Liver (tissue), 9 donors: Measurements from ENCODE around the gene PTPRN2. TPM values are rescaled to one million over a fixed set of nuclear protein-coding genes. Genes with fewer than 3 reads are reported as not detected.

Experiments
- DNase-seq: peaks from one replicate; pipeline ENCODE4 v3.0.0-alpha.2; 2017; ENCODE audit warnings: low spot score
- H3K27ac ChIP-seq, 2 donors: one replicate each; pipeline ENCODE4 v1.7.0; 2013; ENCODE audit warnings: inconsistent platforms in 2 of 2, low read length in 2 of 2, control low read depth in 1 of 2, low read depth in 1 of 2, mild to moderate bottlenecking in 1 of 2
- H3K27me3 ChIP-seq, 4 donors: one replicate each; pipeline versions ENCODE4 v1.6.1 to v1.7.0; 2013; ENCODE audit warnings: low read length in 3 of 4, inconsistent platforms in 1 of 4, mild to moderate bottlenecking in 1 of 4, moderate library complexity in 1 of 4; ENCODE audit not compliant: control insufficient read depth in 4 of 4, insufficient read depth in 4 of 4
- H3K36me3 ChIP-seq, 4 donors: one replicate each; pipeline versions ENCODE4 v1.6.1 to v1.7.0; 2013; ENCODE audit warnings: low read length in 3 of 4, mild to moderate bottlenecking in 3 of 4, low read depth in 1 of 4, moderate library complexity in 1 of 4; ENCODE audit not compliant: control insufficient read depth in 4 of 4, insufficient read depth in 3 of 4
- H3K4me1 ChIP-seq, 4 donors: one replicate each; pipeline versions ENCODE4 v1.6.1 to v1.7.0; 2013; ENCODE audit warnings: low read length in 3 of 4, mild to moderate bottlenecking in 3 of 4, moderate library complexity in 1 of 4; ENCODE audit not compliant: control insufficient read depth in 4 of 4, insufficient read depth in 4 of 4
- H3K4me3 ChIP-seq, 3 donors: one replicate each; pipeline versions ENCODE4 v1.6.1 to v1.7.0; 2013; ENCODE audit warnings: low read length in 3 of 3, control low read depth in 1 of 3, low read depth in 1 of 3, mild to moderate bottlenecking in 1 of 3
- H3K9ac ChIP-seq, 2 donors: one replicate each; pipeline ENCODE4 v1.7.0; 2013; ENCODE audit warnings: low read length in 2 of 2, mild to moderate bottlenecking in 2 of 2, moderate library complexity in 2 of 2, control low read depth in 1 of 2, low read depth in 1 of 2
- H3K9me3 ChIP-seq, 4 donors: one replicate each; pipeline versions ENCODE4 v1.6.1 to v1.7.0; 2013; ENCODE audit warnings: low read length in 3 of 4; ENCODE audit not compliant: control insufficient read depth in 4 of 4
- EGR1 ChIP-seq, 2 donors: IDR thresholded peaks; 2 replicates each; pipeline ENCODE4 v1.6.1; 2016 to 2018; ENCODE audit warnings: antibody characterized with exemption in 2 of 2, low read depth in 2 of 2
- FOXA1 ChIP-seq: IDR thresholded peaks from 2 replicates; pipeline ENCODE4 v1.6.1; 2016; ENCODE audit warnings: antibody characterized with exemption
- FOXA2 ChIP-seq: IDR thresholded peaks from 2 replicates; pipeline ENCODE4 v1.6.1; 2016; ENCODE audit warnings: antibody characterized with exemption
- GABPA ChIP-seq, 2 donors: IDR thresholded peaks in 1 of 2; conservative IDR thresholded peaks in 1 of 2; 2 replicates each; pipeline ENCODE4 v1.6.1; 2016; ENCODE audit warnings: antibody characterized with exemption in 2 of 2, mild to moderate bottlenecking in 1 of 2, moderate library complexity in 1 of 2
- HNF4A ChIP-seq, 2 donors: conservative IDR thresholded peaks; 2 replicates each; pipeline ENCODE4 v1.6.1; 2016; ENCODE audit warnings: antibody characterized with exemption in 2 of 2, mild to moderate bottlenecking in 2 of 2
- HNF4G ChIP-seq: IDR thresholded peaks from 2 replicates; pipeline ENCODE4 v1.6.1; 2016; ENCODE audit warnings: antibody characterized with exemption
- JUND ChIP-seq, 2 donors: IDR thresholded peaks; 2 replicates each; pipeline ENCODE4 v1.6.1; 2016; ENCODE audit warnings: antibody characterized with exemption in 2 of 2
- NR2F2 ChIP-seq: IDR thresholded peaks from 2 replicates; pipeline ENCODE4 v1.6.1; 2016; ENCODE audit warnings: antibody characterized with exemption
- RAD21 ChIP-seq, 2 donors: IDR thresholded peaks; 2 replicates each; pipeline ENCODE4 v1.6.1; 2016; ENCODE audit warnings: antibody characterized with exemption in 2 of 2, mild to moderate bottlenecking in 2 of 2
- RXRA ChIP-seq, 2 donors: IDR thresholded peaks; 2 replicates each; pipeline ENCODE4 v1.6.1; 2017 to 2018; ENCODE audit warnings: antibody characterized with exemption in 2 of 2, mild to moderate bottlenecking in 1 of 2
- SP1 ChIP-seq: IDR thresholded peaks from 2 replicates; pipeline ENCODE4 v1.6.1; 2018; ENCODE audit warnings: antibody characterized with exemption, mild to moderate bottlenecking
- TAF1 ChIP-seq: conservative IDR thresholded peaks from 2 replicates; pipeline ENCODE4 v1.6.1; 2016; ENCODE audit warnings: antibody characterized with exemption, mild to moderate bottlenecking
- YY1 ChIP-seq: IDR thresholded peaks from 2 replicates; pipeline ENCODE4 v1.6.1; 2016; ENCODE audit warnings: antibody characterized with exemption, mild to moderate bottlenecking
- WGBS: extraction: QIAGEN DNeasy Blood & Tissue Kit; methylation state at CpG from one replicate; pipeline ENCODE4 v1.1.7; 2013; 5-methylcytosine and 5-hydroxymethylcytosine counted together
- polyA plus RNA-seq, 2 donors: library from polyadenylated mRNA; stranded (reverse) in 1 of 2; unstranded in 1 of 2; fragments of 200-250 nt in 1 of 2; fragments of >200 nt in 1 of 2; fragmentation: Nextera tagmentation in 1 of 2; extraction: Ambion mirVana in 1 of 2; gene quantifications; one replicate each; pipeline versions ENCODE4 v1.2.1 to v1.2.3, GENCODE V29; 2013 to 2015
- total RNA-seq, 2 donors: library from RNA; depleted of rRNA; stranded (reverse); fragments of >200 nt; gene quantifications; one replicate each; pipeline ENCODE4 v1.2.3, GENCODE V29; 2014
- TF ChIP-seq, protein P1 (sequence below): IDR thresholded peaks from 2 replicates; pipeline ENCODE4 v1.6.1; 2016; ENCODE audit warnings: antibody characterized with exemption, mild to moderate bottlenecking
- TF ChIP-seq, protein P2 (sequence below): IDR thresholded peaks from 2 replicates; pipeline ENCODE4 v1.6.1; 2016; ENCODE audit warnings: antibody characterized with exemption
- TF ChIP-seq, protein P3 (sequence below): IDR thresholded peaks from 2 replicates; pipeline ENCODE4 v1.6.1; 2016; ENCODE audit warnings: antibody characterized with exemption
- TF ChIP-seq, protein P4 (sequence below): fragments of 150-350 bp; IDR thresholded peaks from 2 replicates; pipeline ENCODE4 v1.5.1; 2017; ENCODE audit warnings: improper control_type of control experiment, low read depth, low read length; ENCODE audit not compliant: missing input control
- TF ChIP-seq, protein P5 (sequence below): IDR thresholded peaks from 2 replicates; pipeline ENCODE4 v1.6.1; 2016; ENCODE audit warnings: antibody characterized with exemption
- donor health status: healthy.
- donor health status: healthy.
- donor health status: healthy.
- donor health status: healthy.
- donor health status: healthy.

PTPRN2 gene
- total and polyA plus RNA-seq, 4 donors: 0.75 to 1.9 (median 1.1) TPM

DNA sequence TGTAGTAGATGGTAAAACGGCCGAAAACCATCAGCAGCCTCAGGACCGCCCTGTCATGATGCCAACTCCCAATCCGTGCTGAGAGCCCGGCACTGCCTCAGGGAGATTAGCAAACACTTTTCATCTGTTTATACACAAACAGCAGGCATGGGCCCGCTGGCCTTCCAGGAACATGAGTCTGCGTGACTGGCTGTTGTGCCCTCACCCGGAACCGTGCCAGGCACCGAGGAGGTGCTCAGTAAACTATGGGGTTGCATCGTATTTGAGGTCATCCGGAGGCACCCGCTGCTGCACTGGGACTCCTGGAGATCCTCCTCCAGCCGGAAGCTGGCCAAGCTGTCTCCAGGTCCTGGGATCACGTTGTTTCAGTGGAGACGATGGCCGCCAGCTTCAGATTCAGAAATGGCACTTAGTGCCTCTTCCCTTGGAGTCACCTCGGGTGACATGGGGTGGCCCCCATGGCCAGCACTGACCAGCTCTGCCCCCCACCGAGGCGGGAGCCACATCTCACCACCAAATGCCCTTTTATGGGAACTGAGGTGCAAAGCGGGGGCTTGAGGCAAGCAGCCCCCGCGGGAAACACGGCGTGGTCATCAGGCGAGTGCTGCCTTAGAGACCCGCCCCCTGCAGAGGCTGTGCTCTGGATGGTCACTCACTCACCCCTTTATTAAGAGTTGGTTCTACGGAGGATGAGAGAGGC lies 585.9 kb downstream of the PTPRN2 start (continued):
- TF ChIP-seq, protein P1, sequence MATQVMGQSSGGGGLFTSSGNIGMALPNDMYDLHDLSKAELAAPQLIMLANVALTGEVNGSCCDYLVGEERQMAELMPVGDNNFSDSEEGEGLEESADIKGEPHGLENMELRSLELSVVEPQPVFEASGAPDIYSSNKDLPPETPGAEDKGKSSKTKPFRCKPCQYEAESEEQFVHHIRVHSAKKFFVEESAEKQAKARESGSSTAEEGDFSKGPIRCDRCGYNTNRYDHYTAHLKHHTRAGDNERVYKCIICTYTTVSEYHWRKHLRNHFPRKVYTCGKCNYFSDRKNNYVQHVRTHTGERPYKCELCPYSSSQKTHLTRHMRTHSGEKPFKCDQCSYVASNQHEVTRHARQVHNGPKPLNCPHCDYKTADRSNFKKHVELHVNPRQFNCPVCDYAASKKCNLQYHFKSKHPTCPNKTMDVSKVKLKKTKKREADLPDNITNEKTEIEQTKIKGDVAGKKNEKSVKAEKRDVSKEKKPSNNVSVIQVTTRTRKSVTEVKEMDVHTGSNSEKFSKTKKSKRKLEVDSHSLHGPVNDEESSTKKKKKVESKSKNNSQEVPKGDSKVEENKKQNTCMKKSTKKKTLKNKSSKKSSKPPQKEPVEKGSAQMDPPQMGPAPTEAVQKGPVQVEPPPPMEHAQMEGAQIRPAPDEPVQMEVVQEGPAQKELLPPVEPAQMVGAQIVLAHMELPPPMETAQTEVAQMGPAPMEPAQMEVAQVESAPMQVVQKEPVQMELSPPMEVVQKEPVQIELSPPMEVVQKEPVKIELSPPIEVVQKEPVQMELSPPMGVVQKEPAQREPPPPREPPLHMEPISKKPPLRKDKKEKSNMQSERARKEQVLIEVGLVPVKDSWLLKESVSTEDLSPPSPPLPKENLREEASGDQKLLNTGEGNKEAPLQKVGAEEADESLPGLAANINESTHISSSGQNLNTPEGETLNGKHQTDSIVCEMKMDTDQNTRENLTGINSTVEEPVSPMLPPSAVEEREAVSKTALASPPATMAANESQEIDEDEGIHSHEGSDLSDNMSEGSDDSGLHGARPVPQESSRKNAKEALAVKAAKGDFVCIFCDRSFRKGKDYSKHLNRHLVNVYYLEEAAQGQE: no peak
- TF ChIP-seq HNF4G (no peak), JUND (IDR thresholded peaks at IDR 0.05) (no peak), EGR1 (IDR thresholded peaks at IDR 0.05; ENCODE audit: low read depth in 2 of 2) (no peak)

DNA sequence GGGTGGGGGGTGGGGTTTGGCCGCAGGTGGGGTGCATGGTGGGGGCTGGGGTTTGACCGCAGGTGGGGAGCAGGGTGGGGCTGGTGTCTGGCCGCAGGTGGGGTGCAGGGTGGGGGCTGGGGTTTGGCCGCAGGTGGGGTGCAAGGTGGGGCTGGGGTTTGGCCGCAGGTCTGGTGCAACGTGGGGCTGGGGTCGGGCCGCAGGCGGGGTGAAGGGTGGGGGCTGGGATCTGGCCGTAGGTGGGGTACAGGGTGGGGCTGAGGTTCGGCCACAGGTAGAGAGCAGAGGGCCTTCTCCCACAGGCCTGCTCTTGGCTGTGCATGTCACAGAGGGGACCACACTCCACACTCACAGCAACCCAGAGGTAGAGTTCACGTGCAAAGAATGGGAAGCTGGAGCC lies 586.6 kb downstream of the PTPRN2 start:
- no peak for DNase-seq
- 84% methylated on average over 10 of the region's 12 CpGs for WGBS
- TF ChIP-seq YY1: no peak
- no peak for TF ChIP-seq HNF4A (conservative IDR thresholded peaks at IDR 0.05)
- TF ChIP-seq, protein P2, sequence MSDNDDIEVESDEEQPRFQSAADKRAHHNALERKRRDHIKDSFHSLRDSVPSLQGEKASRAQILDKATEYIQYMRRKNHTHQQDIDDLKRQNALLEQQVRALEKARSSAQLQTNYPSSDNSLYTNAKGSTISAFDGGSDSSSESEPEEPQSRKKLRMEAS: no peak
- TF ChIP-seq NR2F2: no peak

DNA sequence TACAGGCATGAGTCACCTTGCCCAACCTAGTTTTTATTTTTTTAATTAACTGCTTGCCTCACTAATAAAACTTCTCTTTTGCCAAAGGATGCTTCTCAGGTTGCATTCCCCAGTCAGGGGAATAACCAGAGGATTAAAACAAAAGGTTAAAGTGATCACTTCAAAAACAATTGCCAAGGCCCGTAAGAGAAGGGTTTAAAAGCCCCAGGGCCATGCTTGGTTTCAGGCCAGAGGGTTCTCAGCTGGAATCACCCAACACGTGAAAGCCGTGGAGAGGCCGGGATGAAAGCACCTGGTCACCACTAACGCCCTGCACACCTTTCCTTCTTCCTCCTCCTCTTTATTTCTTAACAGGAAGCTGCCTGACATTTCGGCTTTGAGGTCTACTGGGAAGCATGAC lies 587.5 kb downstream of the PTPRN2 start:
- Histone ChIP-seq H3K4me1 (no peaks in the 10 kb centered on the region), H3K9ac (no peak overlapping the region), H3K9me3 (peaks cover 0 to 4% (median 0%) of the 10 kb centered on the region in 4 donors), H3K27me3 (peaks cover 0 to 2% (median 0%) of the 10 kb centered on the region in 4 donors), H3K27ac (no peak overlapping the region), H3K36me3 (no peaks in the 10 kb centered on the region), H3K4me3 (no peak overlapping the region)
- 74% methylated on average over 6 of the region's 6 CpGs for WGBS
- no peak for TF ChIP-seq FOXA2
- TF ChIP-seq, protein P3, sequence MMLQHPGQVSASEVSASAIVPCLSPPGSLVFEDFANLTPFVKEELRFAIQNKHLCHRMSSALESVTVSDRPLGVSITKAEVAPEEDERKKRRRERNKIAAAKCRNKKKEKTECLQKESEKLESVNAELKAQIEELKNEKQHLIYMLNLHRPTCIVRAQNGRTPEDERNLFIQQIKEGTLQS: no peak
- TF ChIP-seq EGR1 (IDR thresholded peaks at IDR 0.05; ENCODE audit: low read depth in 2 of 2): no peak
- TF ChIP-seq, protein P2: no peak
- TF ChIP-seq, protein P4, sequence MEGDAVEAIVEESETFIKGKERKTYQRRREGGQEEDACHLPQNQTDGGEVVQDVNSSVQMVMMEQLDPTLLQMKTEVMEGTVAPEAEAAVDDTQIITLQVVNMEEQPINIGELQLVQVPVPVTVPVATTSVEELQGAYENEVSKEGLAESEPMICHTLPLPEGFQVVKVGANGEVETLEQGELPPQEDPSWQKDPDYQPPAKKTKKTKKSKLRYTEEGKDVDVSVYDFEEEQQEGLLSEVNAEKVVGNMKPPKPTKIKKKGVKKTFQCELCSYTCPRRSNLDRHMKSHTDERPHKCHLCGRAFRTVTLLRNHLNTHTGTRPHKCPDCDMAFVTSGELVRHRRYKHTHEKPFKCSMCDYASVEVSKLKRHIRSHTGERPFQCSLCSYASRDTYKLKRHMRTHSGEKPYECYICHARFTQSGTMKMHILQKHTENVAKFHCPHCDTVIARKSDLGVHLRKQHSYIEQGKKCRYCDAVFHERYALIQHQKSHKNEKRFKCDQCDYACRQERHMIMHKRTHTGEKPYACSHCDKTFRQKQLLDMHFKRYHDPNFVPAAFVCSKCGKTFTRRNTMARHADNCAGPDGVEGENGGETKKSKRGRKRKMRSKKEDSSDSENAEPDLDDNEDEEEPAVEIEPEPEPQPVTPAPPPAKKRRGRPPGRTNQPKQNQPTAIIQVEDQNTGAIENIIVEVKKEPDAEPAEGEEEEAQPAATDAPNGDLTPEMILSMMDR: no peak
- TF ChIP-seq TAF1: no peak
- TF ChIP-seq FOXA1: no peak
- TF ChIP-seq, protein P5, sequence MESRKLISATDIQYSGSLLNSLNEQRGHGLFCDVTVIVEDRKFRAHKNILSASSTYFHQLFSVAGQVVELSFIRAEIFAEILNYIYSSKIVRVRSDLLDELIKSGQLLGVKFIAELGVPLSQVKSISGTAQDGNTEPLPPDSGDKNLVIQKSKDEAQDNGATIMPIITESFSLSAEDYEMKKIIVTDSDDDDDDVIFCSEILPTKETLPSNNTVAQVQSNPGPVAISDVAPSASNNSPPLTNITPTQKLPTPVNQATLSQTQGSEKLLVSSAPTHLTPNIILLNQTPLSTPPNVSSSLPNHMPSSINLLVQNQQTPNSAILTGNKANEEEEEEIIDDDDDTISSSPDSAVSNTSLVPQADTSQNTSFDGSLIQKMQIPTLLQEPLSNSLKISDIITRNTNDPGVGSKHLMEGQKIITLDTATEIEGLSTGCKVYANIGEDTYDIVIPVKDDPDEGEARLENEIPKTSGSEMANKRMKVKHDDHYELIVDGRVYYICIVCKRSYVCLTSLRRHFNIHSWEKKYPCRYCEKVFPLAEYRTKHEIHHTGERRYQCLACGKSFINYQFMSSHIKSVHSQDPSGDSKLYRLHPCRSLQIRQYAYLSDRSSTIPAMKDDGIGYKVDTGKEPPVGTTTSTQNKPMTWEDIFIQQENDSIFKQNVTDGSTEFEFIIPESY: no peak
- no peak for TF ChIP-seq RAD21 (IDR thresholded peaks at IDR 0.05)
- TF ChIP-seq SP1: no peak
- TF ChIP-seq RXRA (IDR thresholded peaks at IDR 0.05): no peak
- no peak for TF ChIP-seq YY1
- TF ChIP-seq HNF4G: no peak
- no peak for TF ChIP-seq GABPA (IDR thresholded peaks at IDR 0.05 in 1 of 2, conservative IDR thresholded peaks at IDR 0.05 in 1 of 2)
- TF ChIP-seq JUND (IDR thresholded peaks at IDR 0.05): no peak
- TF ChIP-seq, protein P1: no peak
- TF ChIP-seq NR2F2: no peak
- TF ChIP-seq HNF4A (conservative IDR thresholded peaks at IDR 0.05): no peak
- DNase-seq: no peak

More for the DNA sequence above, 586.6 kb downstream of the PTPRN2 start:
- no peaks in the 10 kb centered on the region for H3K27me3 ChIP-seq
- no peaks in the 10 kb centered on the region for H3K4me1 ChIP-seq
- no peaks in the 10 kb centered on the region for H3K36me3 ChIP-seq
- no peak overlapping the region for H3K27ac ChIP-seq
- no peak overlapping the region for H3K4me3 ChIP-seq
- no peak overlapping the region for H3K9ac ChIP-seq
- H3K9me3 ChIP-seq: no peaks in the 10 kb centered on the region
